Gastroesophageal sphincter (tissue), 3 donors: Measurements from ENCODE around the gene GPD1L.

Experiments
- EP300 ChIP-seq: sonication (generic); formaldehyde crosslinking; IDR thresholded peaks from one replicate; pipeline ENCODE4 v1.6.1; 2017; ENCODE audit warnings: antibody characterized with exemption, mild to moderate bottlenecking
- POLR2A ChIP-seq, 2 donors: fragments of 450-650 bp; IDR thresholded peaks; one replicate each; pipeline ENCODE4 v1.6.1; 2017; ENCODE audit warnings: antibody characterized with exemption in 2 of 2, mild to moderate bottlenecking in 2 of 2, moderate library complexity in 1 of 2
- TF ChIP-seq, protein P1 (sequence below), 4 experiments: fragments of 200-600 bp in 2 of 4; fragments of 450-650 bp in 2 of 4; sonication (generic) in 1 of 4; IDR thresholded peaks; one replicate each; pipeline ENCODE4 v1.5.1; 2017 to 2019; ENCODE audit warnings: antibody characterized with exemption in 4 of 4, mild to moderate bottlenecking in 2 of 4, moderate library complexity in 2 of 4

GRCh38 chr3:32160706-32161214 lies 54.3 kb downstream of the GPD1L start:
- TF ChIP-seq, protein P1, sequence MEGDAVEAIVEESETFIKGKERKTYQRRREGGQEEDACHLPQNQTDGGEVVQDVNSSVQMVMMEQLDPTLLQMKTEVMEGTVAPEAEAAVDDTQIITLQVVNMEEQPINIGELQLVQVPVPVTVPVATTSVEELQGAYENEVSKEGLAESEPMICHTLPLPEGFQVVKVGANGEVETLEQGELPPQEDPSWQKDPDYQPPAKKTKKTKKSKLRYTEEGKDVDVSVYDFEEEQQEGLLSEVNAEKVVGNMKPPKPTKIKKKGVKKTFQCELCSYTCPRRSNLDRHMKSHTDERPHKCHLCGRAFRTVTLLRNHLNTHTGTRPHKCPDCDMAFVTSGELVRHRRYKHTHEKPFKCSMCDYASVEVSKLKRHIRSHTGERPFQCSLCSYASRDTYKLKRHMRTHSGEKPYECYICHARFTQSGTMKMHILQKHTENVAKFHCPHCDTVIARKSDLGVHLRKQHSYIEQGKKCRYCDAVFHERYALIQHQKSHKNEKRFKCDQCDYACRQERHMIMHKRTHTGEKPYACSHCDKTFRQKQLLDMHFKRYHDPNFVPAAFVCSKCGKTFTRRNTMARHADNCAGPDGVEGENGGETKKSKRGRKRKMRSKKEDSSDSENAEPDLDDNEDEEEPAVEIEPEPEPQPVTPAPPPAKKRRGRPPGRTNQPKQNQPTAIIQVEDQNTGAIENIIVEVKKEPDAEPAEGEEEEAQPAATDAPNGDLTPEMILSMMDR (IDR thresholded peaks at IDR 0.05) = no peak
- no peak for TF ChIP-seq POLR2A (IDR thresholded peaks at IDR 0.05)
- TF ChIP-seq EP300 = no peak
